Testis (tissue), 3 donors: ENCODE results near the gene PDZD7. TPM values are rescaled to one million over a fixed set of nuclear protein-coding genes. Genes with fewer than 3 reads are reported as not detected.

Source experiments
- DNase-seq: peaks from one replicate; pipeline ENCODE4 v3.0.0-alpha.2; 2019
- H3K27ac ChIP-seq, 2 donors: fragments of 200-600 bp; sonication (generic); one replicate each; pipeline ENCODE4 v1.5.1; 2019
- H3K27me3 ChIP-seq: fragments of 200-600 bp; sonication (generic); one replicate; pipeline ENCODE4 v1.5.1; 2019
- H3K36me3 ChIP-seq: fragments of 200-600 bp; sonication (generic); one replicate; pipeline ENCODE4 v1.5.1; 2017; ENCODE audit warnings: low read depth; ENCODE audit errors: missing control alignments
- H3K4me1 ChIP-seq: fragments of 200-600 bp; sonication (generic); one replicate; pipeline ENCODE4 v1.5.1; 2019
- H3K4me3 ChIP-seq, 2 donors: fragments of 200-600 bp; sonication (generic); one replicate each; pipeline ENCODE4 v1.5.1; 2017 to 2019
- H3K9me3 ChIP-seq: fragments of 200-600 bp; sonication (generic); one replicate; pipeline ENCODE4 v1.5.1; 2017
- CTCF ChIP-seq, 3 experiments: fragments of 450-650 bp in 2 of 3; fragments of 200-600 bp in 1 of 3; sonication (generic) in 1 of 3; IDR thresholded peaks; one replicate each; pipeline ENCODE4 v1.5.1; 2016 to 2019; ENCODE audit warnings: antibody characterized with exemption in 3 of 3, mild to moderate bottlenecking in 2 of 3, moderate library complexity in 1 of 3
- POLR2A ChIP-seq: fragments of 450-650 bp; IDR thresholded peaks from one replicate; pipeline ENCODE4 v1.6.1; 2017; ENCODE audit warnings: antibody characterized with exemption, mild to moderate bottlenecking, moderate library complexity
- WGBS, 2 donors: methylation state at CpG; one replicate each; pipeline ENCODE4 v1.1.5; 2018; 5-methylcytosine and 5-hydroxymethylcytosine counted together
- intact Hi-C: fragments of 100-400 bp; cut with DNase I; formaldehyde crosslinking; loops from one replicate; pipeline ENCODE4 v1.15.1; 2023; ENCODE audit warnings: low total_unique reads
- polyA plus RNA-seq: library from polyadenylated mRNA; stranded (reverse); fragments of 350-450 nt; fragmentation: Illumina TruSeq; extraction: RNeasy Lipid Tissue Mini Kit (QIAGEN cat#74804); gene quantifications from one replicate; pipeline ENCODE4 v1.2.3, GENCODE V29; 2014; ENCODE audit warnings: low read depth, low replicate concordance; ENCODE audit not compliant: insufficient read depth
- total RNA-seq, 2 donors: library from RNA; depleted of rRNA; stranded (reverse); fragments of >200 nt; gene quantifications; one replicate each; pipeline ENCODE4 v1.2.3, GENCODE V29; 2016

The PDZD7 gene
- total and polyA plus RNA-seq, 3 donors from 2014 or later = 1.6 to 3.5 (median 2.2) TPM

GRCh38 chr10:101072923-101073322, 42.0 kb upstream of the PDZD7 start:
- Histone ChIP-seq H3K9me3 (no peaks in the 10 kb centered on the region), H3K27ac (no peak overlapping the region), H3K4me1 (no peaks in the 10 kb centered on the region), H3K27me3 (no peaks in the 10 kb centered on the region), H3K36me3 (no peaks in the 10 kb centered on the region), H3K4me3 (no peak overlapping the region)
- TF ChIP-seq CTCF (IDR thresholded peaks at IDR 0.05) = no peak
- DNase-seq = no peak
- 75 to 77% methylated on average over 9 of the region's 9 CpGs for WGBS, 2 donors
- intact Hi-C loops = no loop called here

- Histone ChIP-seq H3K9me3 (no peaks in the 10 kb centered on the region), H3K36me3 (no peaks in the 10 kb centered on the region), H3K27me3 (no peaks in the 10 kb centered on the region), H3K27ac (no peak overlapping the region), H3K4me1 (peaks cover 6% of the 10 kb centered on the region), H3K4me3 (no peak overlapping the region)
- TF ChIP-seq POLR2A (no peak), CTCF (IDR thresholded peaks at IDR 0.05) (no peak)
- WGBS, 2 donors = 65 to 78% methylated on average over 6 to 7 of the region's 7 CpGs
- no peak for DNase-seq
- intact Hi-C loops = no loop called here
Observed at GRCh38 chr10:101071885-101072433, 41.0 kb upstream of the PDZD7 start.

GRCh38 chr10:101071267-101071884, 40.4 kb upstream of the PDZD7 start:
- Histone ChIP-seq H3K4me3 (no peak overlapping the region), H3K27ac (no peak overlapping the region), H3K9me3 (no peaks in the 10 kb centered on the region), H3K4me1 (peaks cover 12% of the 10 kb centered on the region), H3K27me3 (no peaks in the 10 kb centered on the region), H3K36me3 (no peaks in the 10 kb centered on the region)
- 81 to 83% methylated on average over 6 of the region's 6 CpGs for WGBS, 2 donors
- intact Hi-C loops = no loop called here
- TF ChIP-seq CTCF (IDR thresholded peaks at IDR 0.05) (no peak), POLR2A (no peak)
- peak; percentile 19 for DNase-seq

GRCh38 chr10:101070098-101070497, 39.2 kb upstream of the PDZD7 start:
- intact Hi-C loops = no loop called here
- TF ChIP-seq CTCF (IDR thresholded peaks at IDR 0.05) (no peak), POLR2A (no peak)
- Histone ChIP-seq H3K9me3 (no peaks in the 10 kb centered on the region), H3K4me1 (peaks cover 20% of the 10 kb centered on the region), H3K27ac (no peak overlapping the region), H3K36me3 (no peaks in the 10 kb centered on the region), H3K27me3 (no peaks in the 10 kb centered on the region), H3K4me3 (no peak overlapping the region)
- DNase-seq = no peak
- 88% methylated on average over 3 of the region's 3 CpGs; no CpG with 5 or more reads in 1 of the 2 donors for WGBS, 2 donors

- H3K4me1 ChIP-seq = peaks cover 20% of the 10 kb centered on the region
- no peaks in the 10 kb centered on the region for H3K9me3 ChIP-seq
- no peaks in the 10 kb centered on the region for H3K27me3 ChIP-seq
- no peak for DNase-seq
- intact Hi-C loops = no loop called here
- no peak overlapping the region for H3K4me3 ChIP-seq
- TF ChIP-seq POLR2A = no peak
- no peak for TF ChIP-seq CTCF (IDR thresholded peaks at IDR 0.05)
- no peaks in the 10 kb centered on the region for H3K36me3 ChIP-seq
- WGBS, 2 donors = 82 to 95% methylated on average over 5 of the region's 5 CpGs
- H3K27ac ChIP-seq = no peak overlapping the region
Observed at GRCh38 chr10:101069441-101069840, 38.5 kb upstream of the PDZD7 start.
